Suprapubic skin (tissue), 4 donors: ENCODE results near the gene MRPL11.

ENCODE experiments used
- CTCF ChIP-seq, 2 donors: fragments of 200-600 bp in 1 of 2; fragments of 450-650 bp in 1 of 2; sonication (generic) in 1 of 2; IDR thresholded peaks; one replicate each; pipeline ENCODE4 v1.5.1; 2016 to 2019; ENCODE audit warnings: antibody characterized with exemption in 2 of 2, mild to moderate bottlenecking in 1 of 2, moderate library complexity in 1 of 2
- EP300 ChIP-seq: sonication (generic); formaldehyde crosslinking; IDR thresholded peaks from one replicate; pipeline ENCODE4 v1.6.1; 2017; ENCODE audit warnings: antibody characterized with exemption
- POLR2A ChIP-seq, 2 donors: fragments of 450-650 bp; IDR thresholded peaks; one replicate each; pipeline ENCODE4 v1.6.1; 2017; ENCODE audit warnings: antibody characterized with exemption in 2 of 2, mild to moderate bottlenecking in 2 of 2, moderate library complexity in 2 of 2
- POLR2AphosphoS5 ChIP-seq, 3 donors: sonication (generic); formaldehyde crosslinking; IDR thresholded peaks; one replicate each; pipeline ENCODE4 v1.6.1; 2017; ENCODE audit warnings: antibody characterized with exemption in 3 of 3

GRCh38 chr11:66451663-66452062 lies 13.0 kb upstream of the MRPL11 start:
- no peak for TF ChIP-seq CTCF (IDR thresholded peaks at IDR 0.05)
- TF ChIP-seq POLR2A (IDR thresholded peaks at IDR 0.05) = no peak
- no peak for TF ChIP-seq POLR2AphosphoS5 (IDR thresholded peaks at IDR 0.05)
- TF ChIP-seq EP300 = no peak
